GM18870 (cell line): ENCODE results near the gene ZNF782.
"Not testable (repeated sequence)": the region's sequence is repeated elsewhere in the genome, so short reads cannot be mapped to it uniquely, and the experiment has no call there.

Experiments used
- ATAC-seq: cut with Tn5 transposase; IDR thresholded peaks from one replicate; pipeline ENCODE4 v1.9.1; 2021; ENCODE audit warnings: moderate library complexity; ENCODE audit not compliant: unreplicated experiment

Gene ZNF782

DNA sequence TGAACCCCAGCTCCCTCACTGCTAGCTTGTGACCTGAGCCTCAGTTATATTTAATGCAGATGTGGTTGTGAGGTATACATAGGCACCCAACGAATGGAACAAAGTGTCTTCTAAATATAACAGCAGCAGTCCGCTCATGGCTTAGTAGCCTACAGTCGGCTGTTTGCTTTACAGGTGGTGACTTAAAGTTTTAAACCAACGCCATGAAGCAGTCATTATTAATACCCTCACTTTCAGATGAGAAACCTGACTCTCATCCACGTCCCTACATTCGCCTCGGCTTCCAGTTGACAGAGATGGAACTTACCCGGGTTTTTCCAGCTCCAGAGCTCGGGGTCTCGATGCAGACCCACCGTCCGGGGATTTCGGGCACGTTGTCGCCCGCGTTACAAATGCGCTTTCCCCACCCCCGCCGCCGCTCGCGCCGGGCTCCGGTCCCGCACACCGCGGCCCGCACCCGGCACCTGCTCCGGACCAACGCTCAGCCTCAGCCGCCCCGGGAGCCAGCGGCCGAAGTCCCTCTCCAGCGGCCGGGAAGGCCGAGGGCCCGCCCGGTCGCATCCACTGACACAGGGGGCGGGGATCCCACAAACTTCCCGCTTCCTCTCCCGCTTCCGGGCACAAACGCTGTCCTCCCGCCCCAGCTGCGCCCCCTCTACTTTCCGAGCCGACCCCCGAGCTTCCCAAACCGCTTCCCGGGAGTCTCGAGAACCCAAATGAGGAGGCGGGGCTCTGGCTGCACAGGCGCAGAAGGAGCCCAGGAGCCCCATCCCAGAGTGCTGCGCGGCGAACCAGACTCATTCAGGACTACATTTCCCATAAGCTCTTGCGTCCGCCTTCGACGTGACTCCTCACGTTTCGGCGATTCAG lies at the start of gene ZNF782:
ZNF782 (minus strand) TSS at position 734 of the 870 bp plus-strand sequence. CDS start 2,553 bp downstream, outside the sequence.
- peak; percentile 70 for ATAC-seq

DNA sequence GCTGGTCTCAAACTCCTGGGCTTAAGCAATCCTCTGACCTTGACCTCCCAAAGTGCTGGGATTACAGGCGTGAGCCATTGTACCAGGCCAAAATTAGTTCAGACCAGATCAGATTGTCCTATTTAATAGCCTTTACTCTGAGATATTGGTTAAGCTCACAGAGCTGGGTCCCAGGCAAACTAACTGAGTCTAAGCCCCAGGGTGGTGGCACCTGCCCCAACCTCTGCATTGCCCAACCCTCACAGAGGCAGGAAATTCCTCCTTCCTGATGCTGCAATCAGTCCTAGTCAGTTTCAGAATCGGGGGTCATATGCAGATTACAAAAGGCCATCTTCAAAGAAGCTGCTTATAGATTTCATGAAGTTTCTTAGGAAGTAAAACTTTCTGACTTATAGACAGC lies 45.7 kb upstream of the ZNF782 start:
- ATAC-seq, result not testable (repeated sequence)

DNA sequence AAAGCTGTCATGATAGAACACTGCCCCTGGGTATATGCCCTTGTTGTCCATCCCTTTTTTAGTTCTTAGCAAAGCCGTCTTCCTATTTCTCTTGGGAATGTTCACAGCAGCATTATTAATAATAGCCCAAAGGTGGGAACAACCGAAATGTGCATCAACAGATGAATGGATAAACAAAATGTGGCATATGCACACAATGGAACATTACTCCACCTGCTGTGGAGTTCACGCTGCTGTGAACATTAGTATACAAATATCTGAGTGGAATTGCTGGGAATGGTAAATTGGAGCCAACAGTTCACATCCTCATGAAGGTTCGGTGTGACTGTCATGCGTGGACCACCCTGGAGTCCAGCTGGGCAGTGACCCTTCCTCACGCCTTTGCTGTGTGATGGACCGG lies 37.8 kb upstream of the ZNF782 start:
- ATAC-seq, result no peak

DNA sequence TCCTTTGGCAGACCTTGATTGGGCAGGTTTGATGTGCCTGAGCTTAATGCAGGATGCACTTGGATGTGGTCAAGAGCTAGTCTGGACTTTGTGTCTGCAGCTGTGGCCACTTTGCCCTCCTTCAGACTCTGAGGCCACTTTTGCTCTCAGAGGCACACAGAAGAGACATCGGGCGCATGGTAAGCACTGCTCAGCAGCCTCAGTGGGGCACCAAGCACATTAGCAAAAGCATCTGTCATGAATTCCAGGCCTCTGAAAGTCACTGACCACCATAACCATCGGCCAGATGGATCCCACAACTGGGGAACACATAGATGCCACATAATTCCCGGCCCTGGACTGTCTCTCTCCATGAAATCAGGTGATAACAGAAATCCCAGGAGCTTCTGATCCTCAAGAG lies 34.3 kb upstream of the ZNF782 start:
- no peak for ATAC-seq

DNA sequence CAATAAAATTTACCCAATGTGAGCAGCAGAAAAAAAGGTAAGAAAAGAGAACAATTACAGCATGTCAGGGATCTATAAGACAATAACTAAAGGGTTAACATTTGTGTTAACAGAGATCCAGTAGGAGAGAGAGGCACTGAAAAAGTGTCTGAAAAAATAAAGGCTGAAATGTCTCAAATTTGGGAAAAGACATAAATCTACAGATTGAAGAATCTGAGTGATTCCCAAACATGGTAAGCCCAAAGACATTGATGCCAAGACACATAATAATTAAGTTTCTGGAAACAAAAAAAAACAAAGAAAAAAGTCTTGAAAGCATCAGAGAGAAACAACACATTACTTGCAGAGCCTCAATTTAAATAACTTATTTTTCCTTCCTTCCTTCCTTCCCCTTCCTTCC lies 31.1 kb upstream of the ZNF782 start:
- no peak for ATAC-seq

DNA sequence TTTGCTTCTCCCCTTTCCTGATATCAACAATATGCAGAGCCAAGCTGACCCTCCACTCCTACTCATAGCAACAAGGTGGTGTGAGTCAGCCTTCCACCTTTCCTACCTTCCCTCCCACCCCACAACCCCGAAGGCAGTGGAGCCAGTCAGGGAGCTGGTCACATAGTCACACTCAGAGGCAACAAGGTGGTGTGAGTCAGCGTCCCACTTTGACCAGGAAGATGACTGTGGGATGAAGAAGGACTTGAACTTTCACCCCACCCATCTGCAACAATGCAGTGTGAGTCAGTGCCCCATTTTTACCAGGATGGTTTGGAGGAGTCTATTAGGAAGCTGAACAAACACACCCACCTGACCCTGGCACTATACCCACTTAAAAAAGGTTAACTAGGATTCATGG lies 30.1 kb upstream of the ZNF782 start:
- ATAC-seq, result no peak

DNA sequence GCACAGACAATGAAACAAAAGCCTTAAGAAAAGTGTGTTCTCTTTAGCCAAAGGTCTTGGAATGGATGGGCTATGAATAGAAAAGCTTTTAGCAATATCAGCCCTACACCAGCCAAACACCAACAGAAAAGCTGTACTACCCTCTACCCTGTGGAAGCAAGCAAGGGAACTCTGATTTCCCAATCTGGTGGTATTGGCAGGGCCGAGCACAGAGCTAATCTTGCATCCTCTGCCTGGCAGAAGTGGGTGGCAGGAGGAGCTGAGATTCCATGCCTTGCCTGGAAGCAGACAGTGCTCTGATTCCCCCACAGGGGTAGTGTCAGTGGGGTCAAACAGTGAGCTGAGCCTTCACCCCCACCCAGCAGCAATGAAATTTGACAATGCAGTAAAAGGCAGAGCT lies 29.6 kb upstream of the ZNF782 start:
- ATAC-seq, result no peak

DNA sequence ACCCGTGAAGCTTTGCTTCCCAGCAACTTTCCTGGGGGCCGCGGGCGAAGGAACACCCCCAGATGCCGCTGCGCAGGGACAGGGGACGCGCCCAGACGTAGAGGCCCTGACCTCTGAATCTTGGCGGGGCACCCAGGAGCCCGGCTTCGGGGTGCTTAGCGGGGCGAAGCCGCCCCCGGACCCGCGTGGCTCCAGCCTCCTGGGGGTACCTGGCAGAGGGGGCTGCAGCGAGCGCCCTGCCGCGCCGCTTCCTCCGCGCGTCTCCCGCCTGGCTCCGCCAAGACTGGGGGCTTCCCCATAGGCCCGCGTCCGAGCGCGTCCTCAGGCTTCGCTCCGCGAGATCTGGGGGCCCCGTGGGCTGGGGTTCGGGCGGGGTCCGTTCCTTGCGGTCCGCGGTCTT lies 23.0 kb upstream of the ZNF782 start:
- no peak for ATAC-seq

DNA sequence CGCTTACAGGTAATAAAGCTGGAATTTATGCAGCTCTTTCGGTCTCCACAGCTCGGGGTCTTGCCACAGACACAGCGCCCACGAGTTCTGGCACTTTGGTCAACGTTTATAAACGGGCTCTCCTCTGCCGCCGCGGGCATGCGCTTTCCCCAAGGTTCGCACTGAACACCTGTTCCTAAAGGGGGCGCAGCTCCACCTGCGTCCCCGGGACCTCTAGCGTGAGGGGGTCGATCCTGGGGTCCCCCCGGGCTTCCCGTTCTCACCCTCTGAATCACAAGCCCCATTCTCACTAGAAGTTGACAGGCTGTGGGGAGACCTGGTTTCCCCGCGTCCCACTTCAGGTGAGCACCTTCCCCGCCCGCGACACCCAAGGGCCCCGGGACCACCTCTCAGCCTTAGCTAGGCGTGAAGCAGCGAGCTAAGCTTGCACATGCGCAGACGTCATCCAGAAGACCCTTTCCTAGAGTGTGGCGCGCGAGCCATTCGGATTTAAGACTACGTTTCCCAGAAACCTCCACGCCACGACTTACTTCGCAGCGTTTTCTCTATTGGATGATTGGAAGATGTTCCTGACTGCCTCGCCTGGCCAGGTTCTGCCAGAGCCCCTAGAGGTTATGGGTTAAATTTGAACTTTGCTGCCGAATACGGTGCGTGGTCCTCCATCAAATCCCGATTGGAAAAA lies 21.3 kb upstream of the ZNF782 start:
- peak; percentile 42 for ATAC-seq

DNA sequence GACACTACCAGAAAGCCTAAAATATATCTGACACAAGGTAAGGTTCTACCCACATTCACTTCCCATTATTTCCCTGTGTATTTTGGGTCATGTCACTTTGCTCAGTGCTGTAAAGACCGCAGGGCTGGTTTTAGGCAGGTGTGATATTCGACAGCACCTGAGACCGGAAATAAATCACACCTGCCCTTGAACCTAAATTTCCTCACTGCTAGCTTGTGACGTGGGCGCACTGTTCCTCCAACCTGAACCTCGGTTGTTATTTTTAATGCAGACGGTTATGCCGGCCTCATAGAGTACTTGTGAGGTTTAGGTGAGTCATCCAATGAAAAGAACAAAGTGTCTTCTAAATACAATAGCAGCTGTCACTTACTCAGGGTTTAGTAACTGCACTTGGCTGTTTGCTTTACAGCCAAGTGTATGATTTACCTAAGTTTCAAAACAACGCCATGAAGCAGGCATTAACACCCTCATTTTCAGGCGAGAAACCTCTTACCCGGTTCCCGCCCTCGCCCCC lies 20.7 kb upstream of the ZNF782 start:
- ATAC-seq, result peak; percentile 68

DNA sequence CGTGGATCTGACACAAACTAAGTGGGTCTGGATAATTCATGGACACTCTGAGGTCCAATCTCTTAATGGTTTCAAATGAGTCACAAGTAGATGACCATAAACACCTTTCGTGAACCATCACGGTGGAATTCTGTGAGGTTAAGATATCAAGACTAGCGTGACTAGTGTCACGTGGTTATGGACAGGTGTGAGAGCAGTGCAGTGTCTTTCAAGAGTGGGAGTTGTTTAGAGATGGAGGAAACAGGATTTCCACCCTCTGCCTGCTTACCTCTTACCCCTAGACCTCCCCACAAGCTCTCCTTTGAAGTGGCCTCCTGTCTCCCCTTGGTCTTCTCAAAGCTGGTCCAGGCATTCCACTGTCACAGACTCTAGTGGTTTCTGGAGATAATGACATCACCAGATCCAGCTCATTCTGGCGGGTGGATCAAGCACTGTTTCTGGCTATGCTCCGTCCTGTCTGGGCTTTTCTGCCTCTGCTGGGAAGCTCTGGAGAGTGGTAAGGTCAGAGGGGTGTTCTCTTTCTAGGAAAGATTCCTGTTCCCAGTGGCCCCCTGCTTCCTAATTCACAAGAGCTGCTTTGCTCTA lies 20.0 kb upstream of the ZNF782 start:
- no peak for ATAC-seq

DNA sequence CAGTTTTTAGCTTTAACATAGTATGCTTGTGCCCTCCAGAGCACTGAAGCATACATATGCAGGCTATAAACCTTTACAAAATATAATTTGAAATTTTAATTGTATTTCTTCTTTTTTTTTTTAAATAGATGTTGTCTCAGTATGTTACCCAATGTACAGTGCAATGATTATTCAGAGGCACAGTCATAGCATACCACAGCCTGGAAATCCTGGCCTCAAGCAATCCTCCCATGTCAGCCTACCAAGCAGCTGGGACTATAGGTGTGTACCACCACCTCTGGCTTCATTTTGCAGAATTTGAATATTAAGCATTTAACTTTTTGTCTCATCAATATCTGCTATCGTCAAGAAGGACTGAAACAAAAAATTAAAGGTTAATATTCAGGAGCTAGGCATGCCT lies 16.9 kb upstream of the ZNF782 start:
- no peak for ATAC-seq

DNA sequence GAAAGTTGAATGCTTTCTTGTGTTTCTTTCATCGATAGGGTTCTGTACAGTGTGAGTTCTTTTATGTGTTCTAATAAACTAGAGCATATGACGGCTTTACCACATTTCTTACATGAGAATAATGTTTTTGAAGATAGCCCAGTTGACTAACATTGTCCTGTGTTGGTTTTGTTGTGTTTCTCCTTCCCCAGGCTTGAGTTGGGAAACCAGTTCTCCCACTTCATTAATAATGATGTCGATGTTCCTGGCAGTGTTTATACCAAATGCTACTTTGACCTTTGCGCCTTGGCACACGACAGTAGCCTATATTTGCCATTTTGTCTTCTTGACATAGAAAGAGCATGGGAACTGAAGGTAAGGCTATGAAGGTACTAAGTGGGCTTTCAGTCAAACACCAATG lies 14.4 kb upstream of the ZNF782 start:
- ATAC-seq, result no peak

DNA sequence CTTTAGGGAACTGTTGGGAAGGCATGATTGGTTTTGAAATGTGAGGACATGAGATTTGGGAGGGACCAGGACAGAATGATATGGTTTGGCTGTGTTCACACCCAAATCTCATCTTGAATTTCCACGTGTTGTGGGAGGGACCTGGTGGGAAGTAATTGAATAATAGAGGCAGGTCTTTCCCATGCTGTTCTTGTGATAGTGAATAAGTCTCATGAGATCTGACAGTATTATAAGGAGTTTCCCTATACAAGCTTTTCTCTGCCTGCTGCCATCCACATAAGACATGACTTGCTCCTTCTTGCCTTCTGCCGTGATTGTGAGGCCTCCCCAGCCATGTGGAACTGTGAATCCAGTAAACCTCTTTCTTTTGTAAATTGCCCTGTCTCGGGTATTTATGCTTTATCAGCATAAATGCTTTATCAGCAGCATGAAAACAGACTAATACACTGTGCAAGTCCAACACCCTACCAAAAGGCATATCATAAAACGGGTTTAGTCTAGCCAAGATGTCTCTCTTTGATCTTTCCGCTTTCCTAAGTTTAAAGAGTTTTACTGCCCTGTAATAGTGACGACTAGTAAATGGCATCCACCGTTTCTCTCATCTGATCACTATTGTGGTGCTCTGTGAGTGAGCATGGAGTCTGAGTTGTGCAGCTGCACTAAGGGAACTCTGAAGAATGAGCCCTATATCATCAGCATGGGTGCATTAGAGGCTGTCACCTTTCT lies 12.9 kb upstream of the ZNF782 start:
- ATAC-seq, result no peak

DNA sequence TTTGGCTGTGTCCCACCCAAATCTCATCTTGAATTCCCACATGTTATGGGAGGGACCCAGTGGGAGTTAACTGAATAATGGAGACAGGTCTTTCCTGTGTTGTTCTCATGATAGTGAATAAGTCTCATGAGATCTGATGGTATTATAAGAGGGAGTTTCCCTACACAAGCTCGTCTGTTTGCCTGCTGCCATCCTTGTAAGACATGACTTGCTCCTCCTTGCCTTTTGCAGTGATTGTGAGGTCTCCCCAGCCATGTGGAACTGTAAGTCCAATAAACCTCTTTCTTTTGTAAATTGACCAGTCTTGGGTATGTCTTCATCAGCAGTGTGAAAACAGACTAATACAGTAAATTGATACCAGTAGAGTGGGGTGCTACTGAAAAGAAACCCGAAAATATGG lies 10.9 kb upstream of the ZNF782 start:
- ATAC-seq, result not testable (repeated sequence)

DNA sequence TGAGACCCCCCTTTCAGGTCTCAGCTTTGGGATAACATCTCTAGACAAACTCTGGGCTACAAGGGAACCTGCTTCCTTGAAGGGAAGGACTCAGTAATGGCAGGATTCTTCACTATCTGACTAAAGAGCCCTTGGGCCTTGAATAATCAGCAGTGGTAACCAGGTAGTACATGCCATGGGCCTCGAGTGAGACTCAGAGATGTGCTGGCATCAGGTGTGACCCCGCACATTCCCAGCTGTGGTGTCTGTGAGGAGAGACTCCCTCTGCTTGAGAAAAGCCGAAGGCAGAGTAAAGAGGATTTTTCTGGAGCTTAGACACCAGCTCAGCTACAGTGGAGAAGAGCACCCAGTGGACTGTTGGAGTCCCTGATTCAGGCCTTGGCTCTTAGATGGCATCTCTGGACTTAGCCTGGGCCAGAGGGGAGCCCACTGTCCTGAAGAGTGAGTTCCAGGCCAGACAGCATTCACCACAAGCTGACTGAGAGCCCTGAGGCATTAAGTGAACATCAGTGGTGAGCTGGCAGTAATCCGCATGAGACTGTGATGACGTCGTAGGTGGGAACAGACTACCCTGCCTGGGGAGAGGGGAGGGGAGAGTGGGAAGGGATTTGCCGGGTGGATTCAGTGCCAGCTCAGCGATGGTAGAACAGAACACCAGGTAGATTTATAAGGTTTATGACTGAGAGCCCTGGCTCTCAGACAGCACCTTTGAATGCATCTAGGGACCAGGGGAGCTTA lies 5.3 kb upstream of the ZNF782 start:
- ATAC-seq, result no peak

DNA sequence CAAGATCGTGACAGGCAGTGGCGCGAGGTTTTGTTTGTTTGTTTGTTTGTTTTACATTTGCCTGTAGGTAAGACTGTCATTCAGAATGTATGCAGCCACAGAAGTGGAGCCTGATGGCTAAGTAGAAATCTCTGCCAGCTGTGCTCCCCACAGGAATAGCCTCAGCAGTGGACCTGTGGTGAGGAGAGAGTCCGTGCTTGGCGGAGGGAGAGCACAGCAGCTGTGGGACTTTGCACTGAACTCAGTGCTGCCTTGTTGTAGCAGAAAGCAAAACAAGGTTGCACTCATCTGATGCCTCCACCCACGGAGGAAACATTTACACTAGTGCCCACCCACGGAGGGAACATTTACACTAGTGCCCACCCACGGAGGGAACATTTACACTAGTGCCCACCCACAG lies 4.4 kb upstream of the ZNF782 start:
- ATAC-seq, result no peak

DNA sequence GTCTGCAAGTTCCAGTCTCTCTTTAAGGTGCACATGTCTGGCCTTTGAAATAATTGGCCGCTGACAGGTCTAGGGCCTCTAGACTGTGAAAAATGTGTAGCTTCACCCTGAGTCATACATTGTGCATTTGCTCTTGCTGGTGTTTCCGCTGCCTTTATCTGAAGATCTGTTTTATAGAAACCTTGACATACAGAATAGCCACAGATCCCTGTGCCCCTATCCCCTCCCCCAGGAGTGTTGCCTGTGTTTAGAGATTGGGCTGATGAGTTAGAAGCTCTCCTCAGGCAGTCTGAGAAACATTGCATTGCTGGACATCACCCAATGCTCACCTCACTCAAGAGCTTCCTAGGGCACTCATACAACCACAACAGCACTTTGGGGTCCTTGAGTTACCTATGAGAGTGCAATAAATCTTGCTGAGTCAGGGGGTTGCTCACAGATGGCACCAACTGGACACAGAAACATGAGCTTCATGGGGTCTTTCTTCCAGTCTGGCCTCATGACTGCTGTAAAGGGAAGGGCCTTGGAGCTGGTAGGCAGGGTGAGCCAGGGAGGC lies 3.8 kb upstream of the ZNF782 start:
- no peak for ATAC-seq

DNA sequence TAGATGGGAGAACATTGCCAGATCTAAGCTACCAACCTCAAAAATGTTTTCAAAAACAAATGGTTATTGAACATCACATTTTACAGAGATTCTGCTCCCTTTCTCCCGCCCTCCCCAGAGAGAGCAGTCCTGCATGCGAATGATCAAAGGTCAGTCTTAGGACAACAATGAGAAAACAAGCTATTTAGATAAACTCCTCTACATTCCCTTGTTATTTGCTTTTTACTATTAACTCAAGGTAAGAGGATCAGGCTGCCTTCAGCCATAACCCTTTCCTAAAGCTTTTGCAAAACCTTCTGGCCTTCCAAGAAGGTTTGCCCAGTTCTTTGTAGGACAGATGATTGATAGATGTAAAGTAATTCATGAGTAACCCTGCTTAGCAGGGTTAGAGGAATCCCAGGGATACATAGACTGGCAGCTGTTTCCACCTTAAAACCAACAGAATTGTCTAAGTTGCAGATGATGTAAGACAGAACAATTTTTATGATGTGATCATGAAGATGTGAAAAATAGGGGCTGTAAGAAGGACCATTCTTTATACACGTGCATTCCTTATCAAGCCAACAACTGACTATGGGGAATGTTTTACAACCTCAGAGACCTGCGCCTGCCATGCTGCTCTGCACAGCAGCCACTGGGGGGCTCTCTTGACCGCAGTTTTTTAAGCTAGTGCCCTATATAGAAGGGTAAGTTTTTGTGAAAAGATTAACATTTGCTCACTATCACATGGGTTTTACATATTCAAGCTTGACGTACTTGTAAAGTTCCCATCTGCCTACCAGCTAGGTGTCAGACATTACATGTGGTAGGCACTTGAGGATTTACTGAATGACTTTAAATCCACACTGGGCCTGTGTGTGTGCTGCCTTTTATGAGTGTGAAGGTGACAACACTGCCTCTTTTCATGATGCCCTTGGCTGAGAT lies 2.3 kb upstream of the ZNF782 start:
- peak; percentile 50 for ATAC-seq
